Choroid plexus epithelial cell (primary cell): ENCODE data around the gene SMIM13.

ENCODE experiments used
- DNase-seq: peaks from one replicate; pipeline ENCODE4 v3.0.0-alpha.2; 2010; ENCODE audit warnings: low read depth
- H3K4me3 ChIP-seq: 2 replicates; pipeline ENCODE4 v1.5.1; 2011; ENCODE audit warnings: low read depth, mild to moderate bottlenecking, control low read depth, low read length, moderate library complexity
- CTCF ChIP-seq: conservative IDR thresholded peaks from 2 replicates; pipeline ENCODE4 v1.5.1; 2011; ENCODE audit warnings: low read depth, mild to moderate bottlenecking, control low read depth, inconsistent platforms, low read length, moderate library complexity

SMIM13 gene

GRCh38 chr6:11152581-11152980 lies 58.9 kb downstream of the SMIM13 start:
- DNase-seq = no peak
- no peak overlapping the region for H3K4me3 ChIP-seq
- TF ChIP-seq CTCF = no peak

GRCh38 chr6:11153447-11153846 lies 59.8 kb downstream of the SMIM13 start:
- no peak for TF ChIP-seq CTCF
- no peak for DNase-seq

GRCh38 chr6:11155589-11155988 lies 62.0 kb downstream of the SMIM13 start:
- no peak for DNase-seq
- TF ChIP-seq CTCF = no peak
- H3K4me3 ChIP-seq = no peak overlapping the region

More at GRCh38 chr6:11153447-11153846, 59.8 kb downstream of the SMIM13 start:
- no peak overlapping the region for H3K4me3 ChIP-seq

- H3K4me3 ChIP-seq = no peak overlapping the region
- DNase-seq = no peak
Measured at GRCh38 chr6:11160199-11160598, 66.6 kb downstream of the SMIM13 start.

GRCh38 chr6:11161031-11161956 lies 67.7 kb downstream of the SMIM13 start:
- peak; percentile 20 for DNase-seq
- no peak for TF ChIP-seq CTCF
- H3K4me3 ChIP-seq = no peak overlapping the region

More at GRCh38 chr6:11160199-11160598, 66.6 kb downstream of the SMIM13 start:
- TF ChIP-seq CTCF = no peak

- no peak for TF ChIP-seq CTCF
Measured at GRCh38 chr6:11162262-11162661, 68.6 kb downstream of the SMIM13 start.

GRCh38 chr6:11163932-11164331 lies 70.3 kb downstream of the SMIM13 start:
- no peak overlapping the region for H3K4me3 ChIP-seq
- no peak for DNase-seq
- TF ChIP-seq CTCF = no peak

More at GRCh38 chr6:11162262-11162661, 68.6 kb downstream of the SMIM13 start:
- H3K4me3 ChIP-seq = no peak overlapping the region
- DNase-seq = no peak
